WTC11 (cell line): Measurements from ENCODE around the gene ADM. TPM values are rescaled to one million over a fixed set of nuclear protein-coding genes. Genes with fewer than 3 reads are reported as not detected.

Source experiments
- ATAC-seq: fragments of 200-7000 bp; cut with Tn5 transposase; 2 replicates; pipeline ENCODE4 v1.10.0; 2021; ENCODE audit warnings: mild to moderate bottlenecking, moderate library complexity
- CTCF ChIA-PET: fragments of 300-600 bp; sonication (Branson Sonifier 250); formaldehyde crosslinking; loops from one replicate; lab custom pipeline; 2021; ENCODE audit warnings: antibody characterized with exemption; lab: Charles Lee
- POLR2A ChIA-PET: fragments of 350-600 bp; sonication (Branson Sonifier 250); formaldehyde crosslinking; loops from one replicate; lab custom pipeline; 2021; ENCODE audit warnings: antibody characterized with exemption; lab: Charles Lee
- DNase-seq: peaks from one replicate; pipeline ENCODE4 v3.0.0; 2021; ENCODE audit warnings: low spot score
- H3K27ac Mint-ChIP-seq: 2 replicates; pipeline ENCODE4 v1.8.0; 2021; ENCODE audit warnings: mixed read lengths
- H3K27me3 Mint-ChIP-seq: 2 replicates; pipeline ENCODE4 v1.8.0; 2021; ENCODE audit warnings: low read depth, mild to moderate bottlenecking, moderate library complexity, mixed read lengths
- H3K36me3 Mint-ChIP-seq: 2 replicates; pipeline ENCODE4 v1.8.0; 2021; ENCODE audit warnings: mixed read lengths
- H3K4me1 Mint-ChIP-seq: 2 replicates; pipeline ENCODE4 v1.8.0; 2022; ENCODE audit warnings: mixed read lengths
- H3K4me3 Mint-ChIP-seq: 2 replicates; pipeline ENCODE4 v1.8.0; 2021; ENCODE audit warnings: mild to moderate bottlenecking, moderate library complexity, mixed read lengths
- H3K9me3 Mint-ChIP-seq: 2 replicates; pipeline ENCODE4 v1.8.0; 2021; ENCODE audit warnings: mixed read lengths
- AR ChIP-seq: fragments of 250-450 bp; sonication (Bioruptor Pico); IDR thresholded peaks from 2 replicates; pipeline ENCODE4 v1.9.0; 2021; ENCODE audit warnings: mild to moderate bottlenecking
- ATF6 ChIP-seq: sonication (generic); formaldehyde crosslinking; IDR thresholded peaks from 2 replicates; pipeline ENCODE4 v1.8.1; 2023; ENCODE audit warnings: mild to moderate bottlenecking, missing genetic modification reagents
- CBFB ChIP-seq: sonication (generic); formaldehyde crosslinking; IDR thresholded peaks from 2 replicates; pipeline ENCODE4 v1.8.1; 2022; ENCODE audit warnings: mild to moderate bottlenecking, low read depth, missing genetic modification reagents
- FOXK1 ChIP-seq: sonication (generic); formaldehyde crosslinking; IDR thresholded peaks from 2 replicates; pipeline ENCODE4 v1.8.0; 2022; ENCODE audit warnings: mild to moderate bottlenecking, moderate library complexity, missing genetic modification reagents
- GRHL2 ChIP-seq: fragments of 250-450 bp; sonication (Bioruptor Pico); IDR thresholded peaks from 2 replicates; pipeline ENCODE4 v1.8.0; 2022; ENCODE audit warnings: mild to moderate bottlenecking, moderate library complexity; ENCODE audit not compliant: insufficient replicate concordance, severe bottlenecking
- HMGA2 ChIP-seq: fragments of 250-450 bp; sonication (Bioruptor Pico); IDR thresholded peaks from 2 replicates; pipeline ENCODE4 v1.4.0; 2021; ENCODE audit warnings: mild to moderate bottlenecking, moderate library complexity
- MXD4 ChIP-seq: fragments of 250-450 bp; sonication (Bioruptor Pico); IDR thresholded peaks from 2 replicates; pipeline ENCODE4 v1.8.0; 2021; ENCODE audit warnings: mild to moderate bottlenecking, moderate library complexity, borderline replicate concordance
- PREB ChIP-seq: sonication (generic); formaldehyde crosslinking; IDR thresholded peaks from 2 replicates; pipeline ENCODE4 v1.8.1; 2022; ENCODE audit warnings: mild to moderate bottlenecking, missing genetic modification reagents, moderate library complexity, borderline replicate concordance
- PRRX2 ChIP-seq: fragments of 250-450 bp; sonication (Bioruptor Pico); IDR thresholded peaks from 2 replicates; pipeline ENCODE4 v1.8.0; 2021; ENCODE audit warnings: mild to moderate bottlenecking
- SMAD4 ChIP-seq: sonication (generic); formaldehyde crosslinking; IDR thresholded peaks from 2 replicates; pipeline ENCODE4 v1.8.0; 2022; ENCODE audit warnings: mild to moderate bottlenecking, missing genetic modification reagents
- USF1 ChIP-seq: sonication (generic); formaldehyde crosslinking; IDR thresholded peaks from 2 replicates; pipeline ENCODE4 v1.8.0; 2022; ENCODE audit warnings: mild to moderate bottlenecking, missing genetic modification reagents
- ZBTB43 ChIP-seq: sonication (generic); formaldehyde crosslinking; IDR thresholded peaks from 2 replicates; pipeline ENCODE4 v1.8.1; 2023; ENCODE audit warnings: mild to moderate bottlenecking, missing genetic modification reagents
- ZNF232 ChIP-seq: sonication (generic); formaldehyde crosslinking; IDR thresholded peaks from 2 replicates; pipeline ENCODE4 v1.8.0; 2022; ENCODE audit warnings: mild to moderate bottlenecking, missing genetic modification reagents
- ZNF263 ChIP-seq: sonication (generic); formaldehyde crosslinking; IDR thresholded peaks from 2 replicates; pipeline ENCODE4 v1.8.1; 2022; ENCODE audit warnings: low read depth, mild to moderate bottlenecking, moderate library complexity, missing genetic modification reagents
- ZNF425 ChIP-seq: fragments of 250-450 bp; sonication (Bioruptor Pico); conservative IDR thresholded peaks from 2 replicates; pipeline ENCODE4 v1.9.0; 2021; ENCODE audit warnings: mild to moderate bottlenecking
- ZNF512 ChIP-seq: sonication (generic); formaldehyde crosslinking; IDR thresholded peaks from 2 replicates; pipeline ENCODE4 v1.8.1; 2022; ENCODE audit warnings: missing genetic modification reagents, borderline replicate concordance
- total RNA-seq: library from RNA; stranded (reverse); gene quantifications from 3 replicates; pipeline ENCODE4 v1.2.3, GENCODE V29; 2021

ADM gene
- total RNA-seq, 1 experiment from 2014 or later = 18.7 TPM

- Mint-ChIP-seq H3K36me3 (no peaks in the 10 kb centered on the region; the same call in 1 of the 2 replicates), H3K27ac (no peak overlapping the region), H3K4me1 (peaks cover 58% of the 10 kb centered on the region), H3K4me3 (no peak overlapping the region), H3K27me3 (no peaks in the 10 kb centered on the region), H3K9me3 (peaks cover 7% of the 10 kb centered on the region)
- ChIA-PET POLR2A (no interaction called here), CTCF (interaction anchor here (1.0 to 5.1 kb wide), 5 partner anchors 18 to 718 kb away, joined by 3 to 36 read pairs (median 6); partner anchors contain the start of gene ADM)
- no peak for TF ChIP-seq SMAD4 (CRISPR knock-in tag)
- no peak for TF ChIP-seq MXD4 (CRISPR knock-in tag)
- TF ChIP-seq ZBTB43 (CRISPR knock-in tag) = no peak
- no peak for TF ChIP-seq HMGA2 (CRISPR knock-in tag)
- no peak for TF ChIP-seq USF1 (CRISPR knock-in tag)
- no peak for DNase-seq
- no peak for ATAC-seq
Observed at GRCh38 chr11:10324474-10324873, 19.6 kb downstream of the ADM start.

- no peak for DNase-seq
- POLR2A ChIA-PET = no interaction called here
- Mint-ChIP-seq H3K27ac (no peak overlapping the region), H3K4me3 (no peak overlapping the region)
- no peak for TF ChIP-seq SMAD4 (CRISPR knock-in tag)
- no peak for TF ChIP-seq ZNF263
- TF ChIP-seq ZNF512 (CRISPR knock-in tag) = no peak
- no peak for TF ChIP-seq AR (CRISPR knock-in tag)
- no peak for TF ChIP-seq ATF6 (CRISPR knock-in tag)
- TF ChIP-seq USF1 (CRISPR knock-in tag) = no peak
- TF ChIP-seq ZNF425 (CRISPR knock-in tag) = no peak
- no peak for TF ChIP-seq PREB (CRISPR knock-in tag)
- TF ChIP-seq GRHL2 (CRISPR knock-in tag) = no peak
- no peak for TF ChIP-seq CBFB (CRISPR knock-in tag)
- no peak for TF ChIP-seq PRRX2 (CRISPR knock-in tag)
- TF ChIP-seq FOXK1 (CRISPR knock-in tag) = no peak
- no peak for TF ChIP-seq ZNF232
- TF ChIP-seq, all 79 proteins: peak for 0
- CTCF ChIA-PET = interaction anchor here (0.8 to 5.1 kb wide), 4 partner anchors 15 to 118 kb away, joined by 3 to 36 read pairs (median 19); partner anchors contain the start of gene ADM
- Mint-ChIP-seq H3K4me1 (peaks cover 54% of the 10 kb centered on the region), H3K27me3 (no peaks in the 10 kb centered on the region), H3K9me3 (peaks cover 7% of the 10 kb centered on the region), H3K36me3 (no peaks in the 10 kb centered on the region; the same call in 1 of the 2 replicates)
- ATAC-seq = no peak
Observed at GRCh38 chr11:10325277-10326011, 20.6 kb downstream of the ADM start.
